HUES6 (cell line): ENCODE measurements around the gene SUGP2.
A peak's percentile ranks its signal among the peaks of the same experiment; 100 is the strongest.
"Not testable (repeated sequence)": the region's sequence is repeated elsewhere in the genome, so short reads cannot be mapped to it uniquely, and the experiment has no call there.

Source experiments
- H3K27ac ChIP-seq: 2 replicates; pipeline ENCODE4 v1.7.0; 2013; ENCODE audit warnings: low read depth, mild to moderate bottlenecking, low read length, inconsistent platforms
- H3K27me3 ChIP-seq: 2 replicates; pipeline ENCODE4 v1.6.1; 2013; ENCODE audit warnings: low read length; ENCODE audit not compliant: control insufficient read depth, insufficient read depth
- H3K36me3 ChIP-seq: 2 replicates; pipeline ENCODE4 v1.6.1; 2013; ENCODE audit warnings: low read length; ENCODE audit not compliant: control insufficient read depth, insufficient read depth
- H3K4me1 ChIP-seq: 2 replicates; pipeline ENCODE4 v1.6.1; 2013; ENCODE audit warnings: low read length; ENCODE audit not compliant: control insufficient read depth, insufficient read depth
- H3K4me3 ChIP-seq: 2 replicates; pipeline ENCODE4 v1.5.1; 2013; ENCODE audit warnings: low read depth, low read length
- H3K9ac ChIP-seq: one replicate; pipeline ENCODE4 v1.6.1; 2013; ENCODE audit warnings: mild to moderate bottlenecking, low read length
- H3K9me3 ChIP-seq: 2 replicates; pipeline ENCODE4 v1.6.1; 2013; ENCODE audit warnings: low read depth, low read length; ENCODE audit not compliant: control insufficient read depth, insufficient read depth

Gene SUGP2

DNA sequence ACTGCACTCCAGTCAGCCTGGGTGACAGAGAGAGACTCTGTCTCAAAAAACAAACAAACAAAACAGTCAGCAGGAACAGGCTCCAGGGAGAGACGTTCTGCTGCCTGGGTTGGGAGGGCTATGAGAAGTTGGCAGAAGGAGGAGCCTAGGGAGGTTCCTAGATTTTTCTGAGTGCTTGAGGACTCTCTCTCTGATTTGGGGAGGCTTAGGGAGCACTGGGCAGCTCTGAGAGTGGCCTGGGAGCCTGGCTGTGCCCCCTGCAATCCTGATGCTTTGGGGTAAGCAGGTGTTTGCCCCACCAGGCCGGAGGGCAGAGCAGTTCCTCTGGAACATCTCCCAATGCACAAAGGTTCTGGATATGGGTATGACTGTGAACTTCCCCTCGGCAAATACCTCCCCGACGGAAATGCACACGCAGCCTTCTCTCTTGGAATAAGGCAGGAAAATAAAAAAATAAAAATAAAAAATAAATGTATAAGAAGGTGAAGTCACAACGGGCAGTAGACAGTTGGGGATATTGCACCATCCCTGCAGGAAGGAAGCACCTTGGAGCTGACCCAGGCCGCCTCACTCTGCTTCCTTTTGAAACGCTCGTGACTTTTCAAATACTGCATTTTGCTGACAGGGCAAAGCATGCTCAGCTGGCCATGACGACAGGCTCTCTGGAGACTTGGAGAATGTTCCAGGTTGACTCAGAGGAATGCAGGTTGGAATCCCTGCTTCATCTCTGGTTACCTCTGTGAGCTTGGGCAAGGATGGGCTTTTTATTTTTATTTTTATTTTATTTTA is 65.8 kb downstream of the SUGP2 start:
- Histone ChIP-seq H3K27ac (no peak overlapping the region), H3K9ac (no peak overlapping the region)

DNA sequence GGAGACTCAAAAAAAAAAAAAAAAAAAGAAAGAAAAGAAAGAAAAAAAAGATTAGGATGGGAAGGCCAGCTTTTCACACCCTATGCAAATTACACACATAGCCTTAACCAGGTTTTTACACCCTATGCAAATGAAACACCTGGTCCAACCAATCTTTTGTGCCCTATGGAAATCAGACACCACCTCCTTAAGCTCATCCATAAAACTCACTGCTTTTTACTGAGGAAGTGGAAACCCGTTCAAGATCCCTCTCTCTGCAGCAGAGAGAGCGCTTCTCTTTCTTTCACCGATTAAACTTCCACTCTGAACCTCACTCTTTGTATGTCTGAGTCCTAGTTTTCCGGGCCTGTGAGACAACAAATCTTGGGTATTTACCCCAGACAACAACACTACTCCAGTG is 67.0 kb downstream of the SUGP2 start:
- Histone ChIP-seq H3K9ac (no peak overlapping the region), H3K4me1 (peaks cover 6% of the 10 kb centered on the region; the same call in 1 of the 2 replicates), H3K27ac (no peak overlapping the region), H3K36me3 (no peaks in the 10 kb centered on the region), H3K4me3 (no peak overlapping the region), H3K27me3 (peaks cover 6% of the 10 kb centered on the region; the same call in 1 of the 2 replicates), H3K9me3 (no peaks in the 10 kb centered on the region)

More for the DNA sequence above, 65.8 kb downstream of the SUGP2 start:
- Histone ChIP-seq H3K4me1 (0 out of 2 replicates have a peak, but pooled peaks cover 3% of the 10 kb centered on the region), H3K4me3 (no peak overlapping the region), H3K36me3 (no peaks in the 10 kb centered on the region), H3K27me3 (no peaks in the 10 kb centered on the region), H3K9me3 (no peaks in the 10 kb centered on the region)

- Histone ChIP-seq H3K9me3 (no peaks in the 10 kb centered on the region), H3K4me1 (peaks cover 6% of the 10 kb centered on the region; the same call in 1 of the 2 replicates), H3K27ac (no peak overlapping the region), H3K4me3 (no peak overlapping the region), H3K9ac (no peak overlapping the region), H3K36me3 (no peaks in the 10 kb centered on the region), H3K27me3 (peaks cover 6% of the 10 kb centered on the region; the same call in 1 of the 2 replicates)
These were observed 69.2 kb downstream of the SUGP2 start for GRCh38 chr19:18964121-18964520.

DNA sequence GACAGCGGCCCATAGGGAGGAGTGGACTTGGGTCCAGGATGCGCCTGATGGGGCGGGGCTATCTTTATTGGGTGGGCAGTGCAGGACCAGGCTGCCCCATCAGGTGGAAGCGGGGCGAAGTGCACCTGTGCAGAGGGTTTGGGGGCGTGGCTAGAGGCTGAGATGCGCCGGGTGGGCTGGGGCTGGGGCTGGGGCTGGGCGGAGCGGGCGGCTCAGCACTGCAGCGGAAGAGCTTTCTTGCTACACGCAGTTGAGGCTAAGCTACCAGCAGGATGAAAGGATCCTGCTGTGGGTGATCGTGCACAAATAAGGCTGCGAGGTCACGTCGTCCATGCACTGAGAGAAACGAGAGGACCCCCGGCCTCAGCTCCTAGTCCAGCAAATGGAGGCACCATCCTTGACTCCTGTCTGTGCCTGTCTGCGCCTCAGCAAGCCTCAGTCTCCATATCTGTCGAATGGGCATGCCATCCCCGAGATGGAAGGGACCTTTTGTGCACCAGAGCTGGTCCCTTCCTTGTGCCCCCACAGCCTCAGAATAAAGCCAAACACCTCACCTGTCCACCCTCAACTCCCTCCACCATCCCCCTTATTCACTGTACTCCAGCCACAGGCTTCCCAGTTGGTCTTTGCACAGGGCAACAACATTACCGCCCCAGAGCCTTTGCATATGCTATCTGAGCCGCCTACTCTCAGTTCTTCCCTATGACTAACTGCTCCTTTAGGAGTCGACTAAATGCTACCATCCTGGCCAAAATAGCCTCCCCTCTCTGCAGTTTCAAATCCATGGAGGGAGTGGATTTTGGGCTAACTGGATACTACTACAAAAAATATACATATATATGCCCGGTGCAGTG is 71.3 kb downstream of the SUGP2 start:
- Histone ChIP-seq H3K4me3 (peak overlapping the region; percentile 36), H3K27me3 (peaks cover 6% of the 10 kb centered on the region; the same call in 1 of the 2 replicates), H3K4me1 (peaks cover 3% of the 10 kb centered on the region; the same call in 1 of the 2 replicates), H3K36me3 (no peaks in the 10 kb centered on the region), H3K9ac (no peak overlapping the region), H3K27ac (no peak overlapping the region), H3K9me3 (no peaks in the 10 kb centered on the region)

- Histone ChIP-seq H3K9ac (no peak overlapping the region), H3K4me1 (peaks cover 3% of the 10 kb centered on the region; the same call in 1 of the 2 replicates)
These were observed 72.9 kb downstream of the SUGP2 start for GRCh38 chr19:18960370-18960769.

DNA sequence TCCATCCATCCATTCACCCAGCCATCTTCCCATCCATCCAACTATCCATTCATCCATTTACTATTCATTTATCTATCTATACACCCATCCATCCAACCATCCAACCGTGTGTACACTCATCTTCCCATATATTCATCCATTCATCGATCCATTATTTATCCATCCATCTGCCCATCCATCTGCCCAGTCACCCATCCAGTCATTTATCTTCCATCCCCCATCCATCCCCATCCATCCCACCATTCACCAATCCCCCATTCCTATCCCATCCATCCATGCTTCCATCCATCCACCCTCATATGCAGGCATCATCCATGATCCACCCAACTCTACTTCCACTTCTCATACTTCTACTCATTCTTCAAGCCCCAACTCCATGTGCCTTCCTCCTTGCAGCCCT is 78.3 kb downstream of the SUGP2 start:
- Histone ChIP-seq H3K9ac (no peak overlapping the region), H3K27ac (no peak overlapping the region), H3K9me3 (no peaks in the 10 kb centered on the region), H3K4me1 (no peaks in the 10 kb centered on the region), H3K4me3 (no peak overlapping the region), H3K27me3 (no peaks in the 10 kb centered on the region), H3K36me3 (no peaks in the 10 kb centered on the region)

More at GRCh38 chr19:18960370-18960769, 72.9 kb downstream of the SUGP2 start:
- peaks cover 6% of the 10 kb centered on the region; the same call in 1 of the 2 replicates for H3K27me3 ChIP-seq
- H3K9me3 ChIP-seq, result no peaks in the 10 kb centered on the region
- H3K27ac ChIP-seq, result no peak overlapping the region
- H3K36me3 ChIP-seq, result no peaks in the 10 kb centered on the region
- H3K4me3 ChIP-seq, result no peak overlapping the region

DNA sequence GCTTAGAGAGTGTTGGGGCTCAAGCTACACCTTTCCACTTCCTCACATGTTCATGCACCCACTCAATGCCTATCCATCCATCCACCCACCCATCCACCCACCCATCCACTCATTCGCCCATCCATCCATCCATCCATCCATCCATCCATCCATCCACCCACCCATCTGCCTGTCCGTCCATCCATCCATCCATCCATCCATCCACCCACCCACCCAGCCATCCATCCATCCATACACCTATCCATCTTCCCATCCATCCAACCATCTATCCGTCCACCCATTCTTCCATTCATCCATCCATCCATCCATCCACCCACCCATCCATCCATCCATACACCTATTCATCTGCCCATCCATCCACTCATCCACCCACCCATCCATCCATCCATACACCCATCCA is 79.2 kb downstream of the SUGP2 start:
- Histone ChIP-seq H3K4me1 (no peaks in the 10 kb centered on the region), H3K4me3 (no peak overlapping the region), H3K27me3 (no peaks in the 10 kb centered on the region), H3K9me3 (no peaks in the 10 kb centered on the region), H3K9ac (no peak overlapping the region), H3K36me3 (no peaks in the 10 kb centered on the region), H3K27ac (no peak overlapping the region)

GRCh38 chr19:18952364-18953003 is 80.8 kb downstream of the SUGP2 start:
- not testable (repeated sequence) for H3K9me3 ChIP-seq, H3K4me1 ChIP-seq, H3K36me3 ChIP-seq, H3K4me3 ChIP-seq, H3K9ac ChIP-seq, H3K27me3 ChIP-seq, H3K27ac ChIP-seq

- no peaks in the 10 kb centered on the region for H3K9me3 ChIP-seq
- H3K4me3 ChIP-seq, result no peak overlapping the region
- no peak overlapping the region for H3K9ac ChIP-seq
- H3K27me3 ChIP-seq, result no peaks in the 10 kb centered on the region
- no peak overlapping the region for H3K27ac ChIP-seq
- H3K36me3 ChIP-seq, result no peaks in the 10 kb centered on the region
- no peaks in the 10 kb centered on the region for H3K4me1 ChIP-seq
These were observed 81.5 kb downstream of the SUGP2 start for GRCh38 chr19:18951721-18952281.

DNA sequence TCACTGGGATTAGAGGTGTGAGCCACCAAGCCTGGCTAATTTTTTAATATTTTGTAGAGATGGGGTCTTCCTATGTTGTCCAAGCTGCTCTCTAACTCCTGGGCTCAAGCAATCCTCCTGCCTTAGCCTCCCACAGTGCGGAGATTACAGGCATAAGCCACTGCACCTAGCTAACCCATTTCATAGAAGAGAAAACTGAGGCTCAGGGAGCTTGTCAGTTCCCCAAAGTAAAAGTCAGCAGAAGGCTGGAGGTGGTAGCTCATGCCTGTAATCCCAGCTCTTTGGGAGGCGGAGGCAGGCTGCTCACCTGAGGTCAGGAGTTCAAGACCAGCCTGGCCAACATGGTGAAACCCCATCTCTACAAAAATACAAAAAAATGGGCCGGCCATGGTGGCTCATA is 83.5 kb downstream of the SUGP2 start:
- Histone ChIP-seq H3K9me3 (no peaks in the 10 kb centered on the region), H3K27me3 (0 out of 2 replicates have a peak, but pooled peaks cover under 1% of the 10 kb centered on the region), H3K9ac (no peak overlapping the region), H3K36me3 (no peaks in the 10 kb centered on the region), H3K27ac (no peak overlapping the region), H3K4me1 (no peaks in the 10 kb centered on the region), H3K4me3 (no peak overlapping the region)
